ENCODE data around the gene MED26.

- TF ChIP-seq CTCF (IDR thresholded peaks at IDR 0.05; ENCODE audit: low read length) (no peak), EZH2phosphoT487 (IDR thresholded peaks at IDR 0.05; ENCODE audit: low read length) (no peak), EZH2 (optimal IDR thresholded peaks at IDR 0.05; ENCODE audit: low read depth, low read length) (no peak)
Observed at GRCh38 chr19:16596399-16596798, 31.6 kb downstream of the MED26 start.
